HepG2 (cell line): ENCODE measurements around the gene RGS14. TPM values are rescaled to one million over a fixed set of nuclear protein-coding genes. Genes with fewer than 3 reads are reported as not detected.

ENCODE experiments used
- ATAC-seq: fragments of 200-7000 bp; cut with Tn5 transposase; 3 replicates; pipeline ENCODE4 v1.9.1; 2020; ENCODE audit warnings: mild to moderate bottlenecking, moderate library complexity
- BruUV-seq: library from RNA; stranded (reverse); fragments of 400-500 nt; replicated peaks from 2 replicates; lab custom pipeline; 2021; lab: Mats Ljungman, UMichigan
- CTCF ChIA-PET: fragments of 300-600 bp; formaldehyde crosslinking; extraction: SDS; loops from one replicate; lab custom pipeline; 2021; ENCODE audit warnings: low total read pairs, inconsistent platforms, low intra/inter-chr PET ratio; lab: Yijun Ruan, JAX
- POLR2A ChIA-PET: fragments of 350-600 bp; sonication (Branson Sonifier 250); formaldehyde crosslinking; loops from one replicate; lab custom pipeline; 2020; ENCODE audit warnings: antibody characterized with exemption, inconsistent platforms; lab: Yijun Ruan, JAX
- DNase-seq: peaks from one replicate; pipeline ENCODE4 v3.0.0-alpha.2; 2015; ENCODE audit warnings: low spot score
- FAIRE-seq: peaks from 3 replicates; lab custom pipeline; 2011; peaks lifted over from hg19 to GRCh38; lab: Jason Lieb, UNC
- H2AFZ ChIP-seq: one replicate; pipeline ENCODE4 v1.6.1; 2011; ENCODE audit warnings: low read length, inconsistent platforms
- H3K27ac ChIP-seq: fragments of 300-600 bp; 3 replicates; pipeline ENCODE4 v1.8.0; 2011; ENCODE audit warnings: mixed run types, mild to moderate bottlenecking, mixed read lengths, low read length, inconsistent platforms; ENCODE audit not compliant: insufficient read depth; ENCODE audit errors: extremely low read length
- H3K27me3 ChIP-seq, 2 experiments: fragments of 200-600 bp in 1 of 2; 2 replicates in 1 of 2; 3 replicates in 1 of 2; pipeline versions ENCODE4 v1.6.0 to v1.8.0; 2011; ENCODE audit warnings: low read length in 2 of 2, mild to moderate bottlenecking in 2 of 2, moderate library complexity in 2 of 2, inconsistent platforms in 1 of 2; ENCODE audit not compliant: insufficient read depth in 2 of 2, control insufficient read depth in 1 of 2
- H3K36me3 ChIP-seq, 2 experiments: fragments of 200-600 bp in 1 of 2; replicated peaks in 1 of 2; 2 replicates in 1 of 2; 3 replicates in 1 of 2; pipeline versions ENCODE4 v1.5.1 to v1.8.0; 2011; ENCODE audit warnings: low read length in 2 of 2, inconsistent platforms in 1 of 2; ENCODE audit not compliant: insufficient read depth in 2 of 2, control insufficient read depth in 1 of 2
- H3K4me1 ChIP-seq: 2 replicates; pipeline ENCODE4 v1.5.1; 2012; ENCODE audit warnings: low read length, inconsistent platforms; ENCODE audit not compliant: insufficient read depth
- H3K4me2 ChIP-seq: 2 replicates; pipeline ENCODE4 v1.6.0; 2011; ENCODE audit warnings: low read depth, low read length, inconsistent platforms
- H3K4me3 ChIP-seq, 3 experiments: fragments of 200-600 bp in 1 of 3; sonication (generic), shearing (Covaris generic) in 1 of 3; replicated peaks in 1 of 3; 2 replicates each; pipeline ENCODE4 v1.5.1; 2011 to 2016; ENCODE audit warnings: low read length in 3 of 3, inconsistent platforms in 2 of 3, low read depth in 2 of 3, mild to moderate bottlenecking in 2 of 3, control low read depth in 1 of 3, mixed read lengths in 1 of 3; ENCODE audit not compliant: insufficient read depth in 1 of 3
- H3K79me2 ChIP-seq: one replicate; pipeline ENCODE4 v1.6.1; 2011; ENCODE audit warnings: low read length, inconsistent platforms; ENCODE audit not compliant: insufficient read depth
- H3K9ac ChIP-seq: 2 replicates; pipeline ENCODE4 v1.6.0; 2011; ENCODE audit warnings: mild to moderate bottlenecking, low read depth, low read length, inconsistent platforms; ENCODE audit not compliant: insufficient read depth
- H3K9me3 ChIP-seq: 2 replicates; pipeline ENCODE4 v1.5.1; 2012; ENCODE audit warnings: mild to moderate bottlenecking, low read length
- H4K20me1 ChIP-seq: 2 replicates; pipeline ENCODE4 v1.6.0; 2011; ENCODE audit warnings: inconsistent platforms, mild to moderate bottlenecking, low read length, moderate library complexity; ENCODE audit not compliant: insufficient read depth
- BATF2 ChIP-seq: sonication (generic); formaldehyde crosslinking; IDR thresholded peaks from 2 replicates; pipeline ENCODE4 v1.8.0; 2022; ENCODE audit warnings: mild to moderate bottlenecking, missing genetic modification reagents, moderate library complexity
- CBX1 ChIP-seq: IDR thresholded peaks from one replicate; pipeline ENCODE4 v1.6.1; 2016; ENCODE audit warnings: antibody characterized with exemption, low read depth
- HIC2 ChIP-seq: sonication (generic); formaldehyde crosslinking; IDR thresholded peaks from 2 replicates; pipeline ENCODE4 v1.9.0; 2022; ENCODE audit warnings: low read depth, missing genetic modification reagents
- ONECUT2 ChIP-seq: sonication (generic); formaldehyde crosslinking; IDR thresholded peaks from 2 replicates; pipeline ENCODE4 v1.4.0; 2020; ENCODE audit warnings: missing genetic modification reagents
- SP1 ChIP-seq, 2 experiments: fragments of 450-650 bp in 1 of 2; sonication (generic) in 1 of 2; formaldehyde crosslinking in 1 of 2; IDR thresholded peaks; 2 replicates each; pipeline versions ENCODE4 v1.4.0 to v1.6.1; 2016 to 2020; ENCODE audit warnings: missing genetic modification reagents in 1 of 2
- ZNF282 ChIP-seq: fragments of 450-650 bp; IDR thresholded peaks from 2 replicates; pipeline ENCODE4 v1.6.1; 2018; ENCODE audit not compliant: partially characterized antibody
- ZNF562 ChIP-seq: sonication (generic); formaldehyde crosslinking; IDR thresholded peaks from 2 replicates; pipeline ENCODE4 v1.8.0; 2022; ENCODE audit warnings: missing genetic modification reagents, borderline replicate concordance
- ZNF878 ChIP-seq: sonication (generic); formaldehyde crosslinking; IDR thresholded peaks from 2 replicates; pipeline ENCODE4 v1.8.1; 2023; ENCODE audit warnings: mild to moderate bottlenecking, missing genetic modification reagents, moderate library complexity
- WGBS: methylation state at CpG from one replicate; pipeline ENCODE4 v1.1.6; 2017; ENCODE audit warnings: low lambda C conversion rate; 5-methylcytosine and 5-hydroxymethylcytosine counted together
- in situ Hi-C: cut with HindIII; loops from 2 replicates; pipeline ENCODE4 v1.10.0; 2017; ENCODE audit warnings: low pct_unique_long_range_greater_than_20kb; ENCODE audit not compliant: extremely low pct_ligation_motif_present
- intact Hi-C: fragments of 100-400 bp; cut with micrococcal nuclease; formaldehyde crosslinking; loops from one replicate; pipeline ENCODE4 v1.10.0; 2022; ENCODE audit not compliant: unreplicated experiment
- polyA plus RNA-seq, 8 experiments: library from polyadenylated mRNA; depleted of rRNA in 3 of 8; stranded (reverse) in 7 of 8; unstranded in 1 of 8; fragments of >200 nt; fragmentation: Illumina TruSeq in 4 of 8; extraction: Trizol in 4 of 8; gene quantifications; 2 replicates each; pipeline versions ENCODE4 v1.2.1 to v1.2.3, GENCODE V29; 2011 to 2016; ENCODE audit warnings: low read depth in 4 of 8, missing spikeins in 1 of 8, mixed read lengths in 1 of 8; ENCODE audit not compliant: insufficient read depth in 1 of 8
- total RNA-seq, 5 experiments: library from RNA; depleted of rRNA; stranded (reverse); fragments of >200 nt; fragmentation: Illumina TruSeq; extraction: Trizol; gene quantifications; 2 replicates each; pipeline ENCODE4 v1.2.3, GENCODE V29; 2016; ENCODE audit warnings: low read depth in 1 of 5

RGS14 gene
- total and polyA plus RNA-seq, 2 of the 13 experiments (the other 11 are each of a cell fraction or from before 2014, with no cell fraction given): 11.1 to 17.2 TPM

- no TSS peak for BruUV-seq
- Histone ChIP-seq H3K36me3 (peaks cover 4 to 17% of the 10 kb centered on the region in 2 experiments; a peak in 4 of 5 replicates), H3K4me1 (peaks cover 51% of the 10 kb centered on the region), H3K27me3 (no peaks in the 10 kb centered on the region), H3K4me3 (peak overlapping the region; percentile 63 to 79 (median 75)), H3K27ac (peak overlapping the region; percentile 95), H3K9ac (peak overlapping the region; percentile 84), H2AFZ (no peak overlapping the region), H3K79me2 (peaks cover 4% of the 10 kb centered on the region), H4K20me1 (peaks cover 5% of the 10 kb centered on the region; the same call in 1 of the 2 replicates)
- intact Hi-C loops: loop anchor here (5.0 kb wide), 1 partner anchor 186 kb away; the partner anchor contains the start of gene PDLIM7
- 0% methylated on average over 1 of the region's 23 CpGs for WGBS
- FAIRE-seq (no peak), DNase-seq (no peak)
- in situ Hi-C loops: loop anchor here (5.0 kb wide), 2 partner anchors 51 to 136 kb away; partner anchors contain the start of gene PRR7
- TF ChIP-seq BATF2 (CRISPR knock-in tag): 0 out of 2 replicates have a peak, but pooled peaks have one; percentile 9
- no peak for TF ChIP-seq SP1 (IDR thresholded peaks at IDR 0.05)
- no peak for TF ChIP-seq SP1 (CRISPR knock-in tag; IDR thresholded peaks at IDR 0.05)
- TF ChIP-seq, all 625 proteins: peak for 1
- ChIA-PET CTCF (no interaction called here), POLR2A (interaction anchor here (1.8 to 4.0 kb wide), 3 partner anchors 60 to 224 kb away, joined by 5 to 30 read pairs (median 7); partner anchors contain the start of gene FGFR4)
- peak; percentile 33 for ATAC-seq
- H3K4me2 ChIP-seq: peak overlapping the region; percentile 89
- no peaks in the 10 kb centered on the region for H3K9me3 ChIP-seq
Observed at GRCh38 chr5:177311392-177311722, 46.4 kb upstream of the RGS14 start.

GRCh38 chr5:177311723-177312648 lies 45.7 kb upstream of the RGS14 start, which contains the start of gene MXD3:
Gene MXD3, minus strand, starts transcription at chr5:177311898. Its CDS starts 68 bp downstream, at chr5:177311830.
- in situ Hi-C loops (loop anchor here (5.0 kb wide), 2 partner anchors 50 to 135 kb away; partner anchors contain the start of gene PRR7), intact Hi-C loops (loop anchor here (2.0 to 5.0 kb wide), 2 partner anchors 25 to 185 kb away; partner anchors contain the start of gene PDLIM7)
- ChIA-PET POLR2A (interaction anchor here (1.1 to 4.0 kb wide), 5 partner anchors 40 to 225 kb away, joined by 4 to 30 read pairs (median 5); partner anchors contain the start of genes FGFR4 and LMAN2), CTCF (interaction anchor here (1.3 kb wide), 1 partner anchor 50 kb away, joined by 3 read pairs; no protein-coding TSS in a partner anchor)
- no TSS peak for BruUV-seq
- FAIRE-seq: peak; percentile 56
- peaks cover 5% of the 10 kb centered on the region; the same call in 1 of the 2 replicates for H4K20me1 ChIP-seq
- H2AFZ ChIP-seq: no peak within 1 kb of the TSS
- WGBS: 0% methylated on average over 17 of the region's 78 CpGs
- peaks cover 51% of the 10 kb centered on the region for H3K4me1 ChIP-seq
- H3K4me3 ChIP-seq: peak within 1 kb of the TSS; percentile 63 to 79 (median 75)
- H3K27ac ChIP-seq: peak within 1 kb of the TSS; percentile 95
- peak; percentile 71 for ATAC-seq
- H3K27me3 ChIP-seq: no peaks in the 10 kb centered on the region
- peak; percentile 94 for DNase-seq
- H3K9ac ChIP-seq: peak within 1 kb of the TSS; percentile 84
- H3K36me3 ChIP-seq: peaks cover 4 to 12% of the 10 kb centered on the region in 2 experiments; a peak in 4 of 5 replicates
- peaks cover 4% of the 10 kb centered on the region for H3K79me2 ChIP-seq
- no peaks in the 10 kb centered on the region for H3K9me3 ChIP-seq
- H3K4me2 ChIP-seq: peak within 1 kb of the TSS; percentile 91
- TF ChIP-seq ONECUT2: 0 out of 2 replicates have a peak, but pooled peaks have one; percentile 14
- TF ChIP-seq ZNF562: no peak; the same call in 1 of the 2 replicates
- no peak for TF ChIP-seq ZNF282
- no peak for TF ChIP-seq HIC2 (CRISPR knock-in tag)
- peak; percentile 95 for TF ChIP-seq ZNF878 (CRISPR knock-in tag)
- no peak for TF ChIP-seq CBX1
